Neutrophil (primary cell): Measurements from ENCODE around the gene ABCA1.

Source experiments
- H3K27ac ChIP-seq: fragments of 200-600 bp; sonication (generic); 2 replicates; pipeline ENCODE4 v1.5.1; 2016; ENCODE audit warnings: mild to moderate bottlenecking, moderate library complexity
- H3K27me3 ChIP-seq: fragments of 200-600 bp; sonication (generic); 2 replicates; pipeline ENCODE4 v1.6.0; 2016; ENCODE audit warnings: mild to moderate bottlenecking
- H3K36me3 ChIP-seq: fragments of 200-600 bp; sonication (generic); 2 replicates; pipeline ENCODE4 v1.5.1; 2017
- H3K4me1 ChIP-seq, 2 experiments: fragments of 200-600 bp in 1 of 2; sonication (generic) in 1 of 2; 1 replicate in 1 of 2; 2 replicates in 1 of 2; pipeline versions ENCODE4 v1.5.1 to v1.6.1; 2013 to 2016; ENCODE audit warnings: low read depth in 1 of 2, low read length in 1 of 2, mild to moderate bottlenecking in 1 of 2, moderate library complexity in 1 of 2; ENCODE audit not compliant: control insufficient read depth in 1 of 2, insufficient read depth in 1 of 2
- H3K4me3 ChIP-seq, 2 experiments: fragments of 200-600 bp in 1 of 2; sonication (generic) in 1 of 2; 1 replicate in 1 of 2; 2 replicates in 1 of 2; pipeline ENCODE4 v1.5.1; 2013 to 2016; ENCODE audit warnings: low read depth in 1 of 2, low read length in 1 of 2, mild to moderate bottlenecking in 1 of 2, moderate library complexity in 1 of 2
- H3K9me3 ChIP-seq: fragments of 200-600 bp; sonication (generic); 2 replicates; pipeline ENCODE4 v1.5.1; 2016
- CTCF ChIP-seq: fragments of 200-600 bp; sonication (generic); IDR thresholded peaks from 2 replicates; pipeline ENCODE4 v1.5.1; 2016; ENCODE audit warnings: antibody characterized with exemption

The ABCA1 gene

GRCh38 chr9:104879555-104880309 lies 48.2 kb downstream of the ABCA1 start:
- Histone ChIP-seq H3K9me3 (no peaks in the 10 kb centered on the region), H3K4me3 (no peak overlapping the region), H3K4me1 (no peaks in the 10 kb centered on the region), H3K27me3 (no peaks in the 10 kb centered on the region), H3K36me3 (peaks cover 84% of the 10 kb centered on the region), H3K27ac (no peak overlapping the region)
- no peak for TF ChIP-seq CTCF

- H3K27ac ChIP-seq, result no peak overlapping the region
- TF ChIP-seq CTCF, result no peak
- H3K4me1 ChIP-seq, result peaks cover 2 to 23% of the 10 kb centered on the region in 2 experiments
- no peaks in the 10 kb centered on the region for H3K27me3 ChIP-seq
- H3K36me3 ChIP-seq, result peaks cover 59% of the 10 kb centered on the region
- H3K4me3 ChIP-seq, result no peak overlapping the region
- no peaks in the 10 kb centered on the region for H3K9me3 ChIP-seq
Observed at GRCh38 chr9:104876587-104876986, 51.4 kb downstream of the ABCA1 start.

GRCh38 chr9:104875897-104876296 lies 52.1 kb downstream of the ABCA1 start:
- Histone ChIP-seq H3K9me3 (no peaks in the 10 kb centered on the region), H3K27ac (no peak overlapping the region), H3K36me3 (peaks cover 54% of the 10 kb centered on the region), H3K4me1 (peaks cover 6 to 29% of the 10 kb centered on the region in 2 experiments), H3K4me3 (no peak overlapping the region), H3K27me3 (no peaks in the 10 kb centered on the region)
- no peak for TF ChIP-seq CTCF

GRCh38 chr9:104875320-104875719 lies 52.6 kb downstream of the ABCA1 start:
- H3K27ac ChIP-seq, result no peak overlapping the region
- H3K27me3 ChIP-seq, result no peaks in the 10 kb centered on the region
- peaks cover 6 to 30% of the 10 kb centered on the region in 2 experiments for H3K4me1 ChIP-seq
- TF ChIP-seq CTCF, result no peak
- H3K4me3 ChIP-seq, result no peak overlapping the region
- no peaks in the 10 kb centered on the region for H3K9me3 ChIP-seq
- peaks cover 54% of the 10 kb centered on the region for H3K36me3 ChIP-seq

- Histone ChIP-seq H3K36me3 (peaks cover 44% of the 10 kb centered on the region), H3K27ac (peak overlapping the region; percentile 51), H3K4me3 (no peak overlapping the region), H3K9me3 (no peaks in the 10 kb centered on the region), H3K4me1 (peaks cover 13 to 49% of the 10 kb centered on the region in 2 experiments), H3K27me3 (no peaks in the 10 kb centered on the region)
- no peak for TF ChIP-seq CTCF
Observed at GRCh38 chr9:104873489-104873850, 54.5 kb downstream of the ABCA1 start.
